ENCODE measurements around the gene AKAP10. TPM values are rescaled to one million over a fixed set of nuclear protein-coding genes. Genes with fewer than 3 reads are reported as not detected.
"Not testable (repeated sequence)": the region's sequence is repeated elsewhere in the genome, so short reads cannot be mapped to it uniquely, and the experiment has no call there.

The AKAP10 gene
- total RNA-seq, 1 donor from 2014 or later = 17.8 TPM

- DNase-seq (ENCODE audit: low spot score) = no peak
These were observed 1.2 kb upstream of the AKAP10 start for GRCh38 chr17:19978805-19979211.

- DNase-seq (ENCODE audit: low spot score) = no peak
These were observed 678 bp upstream of the AKAP10 start for GRCh38 chr17:19978209-19978802.

- DNase-seq (ENCODE audit: low spot score) = no peak
These were observed 2.0 kb downstream of the AKAP10 start for GRCh38 chr17:19975601-19976000.

- no peak for DNase-seq (ENCODE audit: low spot score)
These were observed 4.5 kb downstream of the AKAP10 start for GRCh38 chr17:19973156-19973555.

GRCh38 chr17:19962954-19963353, 14.7 kb downstream of the AKAP10 start:
- DNase-seq (ENCODE audit: low spot score) = not testable (repeated sequence)

- DNase-seq (ENCODE audit: low spot score) = peak; percentile 69
These were observed 19.6 kb downstream of the AKAP10 start for GRCh38 chr17:19958023-19958422.

- DNase-seq (ENCODE audit: low spot score) = no peak
These were observed 22.5 kb downstream of the AKAP10 start for GRCh38 chr17:19955099-19955498.

- DNase-seq (ENCODE audit: low spot score) = not testable (repeated sequence)
These were observed 26.2 kb downstream of the AKAP10 start for GRCh38 chr17:19951411-19951810.

- DNase-seq (ENCODE audit: low spot score) = not testable (repeated sequence)
These were observed 26.9 kb downstream of the AKAP10 start for GRCh38 chr17:19950624-19951195.

GRCh38 chr17:19948116-19948943, 29.3 kb downstream of the AKAP10 start:
- DNase-seq (ENCODE audit: low spot score) = peak; percentile 3

GRCh38 chr17:19946921-19947320, 30.7 kb downstream of the AKAP10 start:
- no peak for DNase-seq (ENCODE audit: low spot score)

- DNase-seq (ENCODE audit: low spot score) = no peak
These were observed 32.5 kb downstream of the AKAP10 start for GRCh38 chr17:19945009-19945626.

- no peak for DNase-seq (ENCODE audit: low spot score)
These were observed 34.0 kb downstream of the AKAP10 start for GRCh38 chr17:19943599-19943998.

GRCh38 chr17:19943026-19943425, 34.6 kb downstream of the AKAP10 start:
- no peak for DNase-seq (ENCODE audit: low spot score)

GRCh38 chr17:19940722-19941464, 36.7 kb downstream of the AKAP10 start:
- no peak for DNase-seq (ENCODE audit: low spot score)

GRCh38 chr17:19939993-19940721, 37.5 kb downstream of the AKAP10 start:
- no peak for DNase-seq (ENCODE audit: low spot score)

GRCh38 chr17:19938736-19939135, 38.9 kb downstream of the AKAP10 start:
- DNase-seq (ENCODE audit: low spot score) = no peak

GRCh38 chr17:19937522-19937921, 40.1 kb downstream of the AKAP10 start:
- no peak for DNase-seq (ENCODE audit: low spot score)

GRCh38 chr17:19935169-19935568, 42.5 kb downstream of the AKAP10 start:
- no peak for DNase-seq (ENCODE audit: low spot score)

GRCh38 chr17:19933628-19934027, 44.0 kb downstream of the AKAP10 start:
- DNase-seq (ENCODE audit: low spot score) = no peak

GRCh38 chr17:19933221-19933620, 44.4 kb downstream of the AKAP10 start:
- DNase-seq (ENCODE audit: low spot score) = no peak

Data from umbilical cord (tissue), 2 donors.